IMR-90 (cell line): ENCODE results near the gene SHISAL1.

Experiments used
- NFE2L2 ChIP-seq: fragments of 150-350 bp; IDR thresholded peaks from 2 replicates; pipeline ENCODE4 v1.6.1; 2016; ENCODE audit warnings: low read depth, mild to moderate bottlenecking, low read length
- POLR2A ChIP-seq: IDR thresholded peaks from 2 replicates; pipeline ENCODE4 v1.6.1; 2012; ENCODE audit warnings: mild to moderate bottlenecking, low read depth, low read length
- RFX5 ChIP-seq: IDR thresholded peaks from 2 replicates; pipeline ENCODE4 v1.8.0; 2012; ENCODE audit warnings: low read depth, mild to moderate bottlenecking, low read length, moderate library complexity
- TF ChIP-seq, protein P1 (sequence below): conservative IDR thresholded peaks from 2 replicates; pipeline ENCODE4 v1.5.1; 2012; ENCODE audit warnings: mild to moderate bottlenecking, low read depth, low read length, improper control_type of control experiment

DNA sequence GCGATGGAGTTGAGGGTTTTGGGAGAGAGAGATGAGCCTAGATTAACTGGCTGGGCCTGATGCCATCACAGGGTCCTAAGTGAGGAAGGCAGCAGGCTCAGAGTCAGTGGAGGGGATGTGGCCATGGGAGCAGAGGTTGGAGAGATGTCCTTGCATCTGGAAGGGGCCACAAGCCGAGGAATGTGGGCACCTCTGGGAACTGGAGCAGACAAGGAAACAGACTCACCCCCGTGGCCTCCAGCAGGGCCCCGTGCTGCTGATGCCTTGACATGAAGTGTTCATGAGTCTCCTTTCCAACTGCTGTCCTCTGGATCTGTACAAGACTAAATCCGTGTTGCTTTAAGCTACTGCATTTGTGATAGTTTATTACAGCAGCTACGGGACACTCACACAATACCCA lies 49.2 kb downstream of the SHISAL1 start:
- TF ChIP-seq, protein P1, sequence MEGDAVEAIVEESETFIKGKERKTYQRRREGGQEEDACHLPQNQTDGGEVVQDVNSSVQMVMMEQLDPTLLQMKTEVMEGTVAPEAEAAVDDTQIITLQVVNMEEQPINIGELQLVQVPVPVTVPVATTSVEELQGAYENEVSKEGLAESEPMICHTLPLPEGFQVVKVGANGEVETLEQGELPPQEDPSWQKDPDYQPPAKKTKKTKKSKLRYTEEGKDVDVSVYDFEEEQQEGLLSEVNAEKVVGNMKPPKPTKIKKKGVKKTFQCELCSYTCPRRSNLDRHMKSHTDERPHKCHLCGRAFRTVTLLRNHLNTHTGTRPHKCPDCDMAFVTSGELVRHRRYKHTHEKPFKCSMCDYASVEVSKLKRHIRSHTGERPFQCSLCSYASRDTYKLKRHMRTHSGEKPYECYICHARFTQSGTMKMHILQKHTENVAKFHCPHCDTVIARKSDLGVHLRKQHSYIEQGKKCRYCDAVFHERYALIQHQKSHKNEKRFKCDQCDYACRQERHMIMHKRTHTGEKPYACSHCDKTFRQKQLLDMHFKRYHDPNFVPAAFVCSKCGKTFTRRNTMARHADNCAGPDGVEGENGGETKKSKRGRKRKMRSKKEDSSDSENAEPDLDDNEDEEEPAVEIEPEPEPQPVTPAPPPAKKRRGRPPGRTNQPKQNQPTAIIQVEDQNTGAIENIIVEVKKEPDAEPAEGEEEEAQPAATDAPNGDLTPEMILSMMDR = no peak
- TF ChIP-seq POLR2A (no peak), RFX5 (no peak), NFE2L2 (no peak)
